ENCODE results near the gene HTRA3.

- no peak for TF ChIP-seq EP300 (IDR thresholded peaks at IDR 0.05)
- TF ChIP-seq, protein P1, sequence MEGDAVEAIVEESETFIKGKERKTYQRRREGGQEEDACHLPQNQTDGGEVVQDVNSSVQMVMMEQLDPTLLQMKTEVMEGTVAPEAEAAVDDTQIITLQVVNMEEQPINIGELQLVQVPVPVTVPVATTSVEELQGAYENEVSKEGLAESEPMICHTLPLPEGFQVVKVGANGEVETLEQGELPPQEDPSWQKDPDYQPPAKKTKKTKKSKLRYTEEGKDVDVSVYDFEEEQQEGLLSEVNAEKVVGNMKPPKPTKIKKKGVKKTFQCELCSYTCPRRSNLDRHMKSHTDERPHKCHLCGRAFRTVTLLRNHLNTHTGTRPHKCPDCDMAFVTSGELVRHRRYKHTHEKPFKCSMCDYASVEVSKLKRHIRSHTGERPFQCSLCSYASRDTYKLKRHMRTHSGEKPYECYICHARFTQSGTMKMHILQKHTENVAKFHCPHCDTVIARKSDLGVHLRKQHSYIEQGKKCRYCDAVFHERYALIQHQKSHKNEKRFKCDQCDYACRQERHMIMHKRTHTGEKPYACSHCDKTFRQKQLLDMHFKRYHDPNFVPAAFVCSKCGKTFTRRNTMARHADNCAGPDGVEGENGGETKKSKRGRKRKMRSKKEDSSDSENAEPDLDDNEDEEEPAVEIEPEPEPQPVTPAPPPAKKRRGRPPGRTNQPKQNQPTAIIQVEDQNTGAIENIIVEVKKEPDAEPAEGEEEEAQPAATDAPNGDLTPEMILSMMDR (IDR thresholded peaks at IDR 0.05), result no peak
- TF ChIP-seq POLR2A (IDR thresholded peaks at IDR 0.05; ENCODE audit: low read depth), result no peak
These were observed 48.7 kb upstream of the HTRA3 start for GRCh38 chr4:8220661-8221450.

Data from esophagus muscularis mucosa (tissue), 4 donors.